Calu3 (cell line): ENCODE measurements around the gene PLEKHA6. TPM values are rescaled to one million over a fixed set of nuclear protein-coding genes. Genes with fewer than 3 reads are reported as not detected.

Experiments
- BruUV-seq: library from RNA; stranded (reverse); fragments of 400-500 nt; replicated peaks from 2 replicates; lab custom pipeline; 2021; lab: Mats Ljungman, UMichigan
- CTCF ChIA-PET: fragments of 300-600 bp; sonication (Branson Sonifier 250); formaldehyde crosslinking; loops from one replicate; lab custom pipeline; 2022; ENCODE audit warnings: antibody characterized with exemption; lab: Charles Lee
- DNase-seq: peaks from one replicate; pipeline ENCODE4 v3.0.0; 2022
- H3K27ac Mint-ChIP-seq: one replicate; pipeline ENCODE4 v1.8.0; 2022; ENCODE audit warnings: mixed read lengths; ENCODE audit not compliant: unreplicated experiment
- H3K27me3 Mint-ChIP-seq: one replicate; pipeline ENCODE4 v1.8.0; 2022; ENCODE audit warnings: mixed read lengths; ENCODE audit not compliant: unreplicated experiment
- H3K36me3 Mint-ChIP-seq: one replicate; pipeline ENCODE4 v1.8.0; 2022; ENCODE audit warnings: mild to moderate bottlenecking, moderate library complexity, mixed read lengths; ENCODE audit not compliant: insufficient read depth, unreplicated experiment
- H3K4me1 Mint-ChIP-seq: one replicate; pipeline ENCODE4 v1.8.0; 2022; ENCODE audit warnings: mild to moderate bottlenecking, low read depth, mixed read lengths; ENCODE audit not compliant: unreplicated experiment
- H3K4me3 Mint-ChIP-seq: one replicate; pipeline ENCODE4 v1.8.0; 2022; ENCODE audit warnings: mild to moderate bottlenecking, low read depth, moderate library complexity, mixed read lengths; ENCODE audit not compliant: unreplicated experiment
- H3K9me3 Mint-ChIP-seq: one replicate; pipeline ENCODE4 v1.8.0; 2022; ENCODE audit warnings: low read depth, mixed read lengths; ENCODE audit not compliant: unreplicated experiment
- CTCF ChIP-seq: fragments of 200-600 bp; IDR thresholded peaks from one replicate; pipeline ENCODE4 v1.8.0; 2022; ENCODE audit warnings: antibody characterized with exemption; ENCODE audit not compliant: unreplicated experiment
- intact Hi-C: fragments of 100-400 bp; cut with micrococcal nuclease; formaldehyde crosslinking; loops from one replicate; pipeline ENCODE4 v1.10.0; 2022; ENCODE audit not compliant: unreplicated experiment
- total RNA-seq: library from RNA; stranded (reverse); gene quantifications from 2 replicates; pipeline ENCODE4 v1.2.3, GENCODE V29; 2022

Gene PLEKHA6
- total RNA-seq, 1 experiment from 2014 or later = 101 TPM

GRCh38 chr1:204338997-204339396, 20.7 kb downstream of the PLEKHA6 start:
- no peak for DNase-seq
- Mint-ChIP-seq H3K4me3 (no peak overlapping the region), H3K4me1 (peaks cover 19% of the 10 kb centered on the region), H3K9me3 (no peaks in the 10 kb centered on the region), H3K36me3 (no peaks in the 10 kb centered on the region), H3K27me3 (no peaks in the 10 kb centered on the region), H3K27ac (no peak overlapping the region)
- no peak for TF ChIP-seq CTCF
- no TSS peak for BruUV-seq
- CTCF ChIA-PET = interaction anchor here (0.6 to 1.1 kb wide), 3 partner anchors 11 to 1350 kb away, joined by 3 to 5 read pairs (median 3); no protein-coding TSS in a partner anchor
- intact Hi-C loops = no loop called here

- Mint-ChIP-seq H3K27me3 (no peaks in the 10 kb centered on the region), H3K9me3 (no peaks in the 10 kb centered on the region), H3K36me3 (no peaks in the 10 kb centered on the region), H3K4me1 (peaks cover 19% of the 10 kb centered on the region), H3K4me3 (no peak overlapping the region), H3K27ac (no peak overlapping the region)
- intact Hi-C loops = no loop called here
- no peak for TF ChIP-seq CTCF
- no peak for DNase-seq
- BruUV-seq = no TSS peak
- CTCF ChIA-PET = interaction anchor here (1.1 kb wide), 1 partner anchor 10 kb away, joined by 3 read pairs; no protein-coding TSS in a partner anchor
Measured at GRCh38 chr1:204338360-204338759, 21.4 kb downstream of the PLEKHA6 start.

GRCh38 chr1:204337583-204337982, 22.1 kb downstream of the PLEKHA6 start:
- no peak for DNase-seq
- H3K36me3 Mint-ChIP-seq = no peaks in the 10 kb centered on the region
- H3K27ac Mint-ChIP-seq = no peak overlapping the region
- no peaks in the 10 kb centered on the region for H3K9me3 Mint-ChIP-seq
- CTCF ChIA-PET = no interaction called here
- H3K4me3 Mint-ChIP-seq = no peak overlapping the region
- intact Hi-C loops = no loop called here
- peaks cover 26% of the 10 kb centered on the region for H3K4me1 Mint-ChIP-seq
- no TSS peak for BruUV-seq
- TF ChIP-seq CTCF = no peak
- no peaks in the 10 kb centered on the region for H3K27me3 Mint-ChIP-seq

- intact Hi-C loops = no loop called here
- BruUV-seq = no TSS peak
- no peaks in the 10 kb centered on the region for H3K27me3 Mint-ChIP-seq
- H3K27ac Mint-ChIP-seq = no peak overlapping the region
- TF ChIP-seq CTCF = no peak
- CTCF ChIA-PET = no interaction called here
- peaks cover 1% of the 10 kb centered on the region for H3K36me3 Mint-ChIP-seq
- no peak overlapping the region for H3K4me3 Mint-ChIP-seq
- no peak for DNase-seq
- peaks cover 27% of the 10 kb centered on the region for H3K4me1 Mint-ChIP-seq
- no peaks in the 10 kb centered on the region for H3K9me3 Mint-ChIP-seq
Measured at GRCh38 chr1:204337036-204337429, 22.7 kb downstream of the PLEKHA6 start.
